Fibroblast of lung (primary cell): ENCODE results near the gene XRCC2.

Experiments used
- EZH2 ChIP-seq: IDR thresholded peaks from 2 replicates; pipeline ENCODE4 v1.5.1; 2012; ENCODE audit warnings: low read length, control low read depth, mild to moderate bottlenecking; ENCODE audit errors: missing control alignments
- TF ChIP-seq, protein P1 (sequence below), 2 donors: IDR thresholded peaks in 1 of 2; conservative IDR thresholded peaks in 1 of 2; 1 replicate in 1 of 2; 2 replicates in 1 of 2; pipeline ENCODE4 v1.5.1; 2011 to 2012; ENCODE audit warnings: low read length in 2 of 2, control low read depth in 1 of 2, inconsistent platforms in 1 of 2, low read depth in 1 of 2, mild to moderate bottlenecking in 1 of 2

DNA sequence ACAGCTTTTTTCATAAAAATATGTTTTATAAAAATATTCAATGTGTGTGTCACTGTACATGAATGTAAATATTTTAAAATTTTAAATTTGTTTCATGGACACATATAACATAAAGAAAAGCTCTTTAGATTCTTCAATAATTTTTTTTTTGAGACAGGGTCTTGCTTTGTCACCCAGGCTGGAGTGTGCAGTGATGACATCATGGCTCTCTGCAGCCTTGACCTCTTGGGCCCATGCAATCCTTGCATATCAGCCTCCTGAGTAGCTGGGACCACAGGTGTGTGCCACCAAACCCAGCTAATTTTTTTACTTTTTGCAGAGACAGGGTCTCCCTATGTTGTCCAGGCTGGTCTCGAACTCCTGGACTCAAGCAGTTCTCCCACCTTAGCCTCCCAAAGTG lies 9.9 kb downstream of the XRCC2 start:
- TF ChIP-seq, protein P1, sequence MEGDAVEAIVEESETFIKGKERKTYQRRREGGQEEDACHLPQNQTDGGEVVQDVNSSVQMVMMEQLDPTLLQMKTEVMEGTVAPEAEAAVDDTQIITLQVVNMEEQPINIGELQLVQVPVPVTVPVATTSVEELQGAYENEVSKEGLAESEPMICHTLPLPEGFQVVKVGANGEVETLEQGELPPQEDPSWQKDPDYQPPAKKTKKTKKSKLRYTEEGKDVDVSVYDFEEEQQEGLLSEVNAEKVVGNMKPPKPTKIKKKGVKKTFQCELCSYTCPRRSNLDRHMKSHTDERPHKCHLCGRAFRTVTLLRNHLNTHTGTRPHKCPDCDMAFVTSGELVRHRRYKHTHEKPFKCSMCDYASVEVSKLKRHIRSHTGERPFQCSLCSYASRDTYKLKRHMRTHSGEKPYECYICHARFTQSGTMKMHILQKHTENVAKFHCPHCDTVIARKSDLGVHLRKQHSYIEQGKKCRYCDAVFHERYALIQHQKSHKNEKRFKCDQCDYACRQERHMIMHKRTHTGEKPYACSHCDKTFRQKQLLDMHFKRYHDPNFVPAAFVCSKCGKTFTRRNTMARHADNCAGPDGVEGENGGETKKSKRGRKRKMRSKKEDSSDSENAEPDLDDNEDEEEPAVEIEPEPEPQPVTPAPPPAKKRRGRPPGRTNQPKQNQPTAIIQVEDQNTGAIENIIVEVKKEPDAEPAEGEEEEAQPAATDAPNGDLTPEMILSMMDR (conservative IDR thresholded peaks at IDR 0.05 in 1 of 2, IDR thresholded peaks at IDR 0.05 in 1 of 2; ENCODE audit: low read depth in 1 of 2, low read length in 2 of 2): no peak
- no peak for TF ChIP-seq EZH2
